Progenitor cell of endocrine pancreas (in vitro differentiated cells): ENCODE results near the gene GSTCD. TPM values are rescaled to one million over a fixed set of nuclear protein-coding genes. Genes with fewer than 3 reads are reported as not detected.
A peak's percentile ranks its signal among the peaks of the same experiment; 100 is the strongest.

Source experiments
- DNase-seq: peaks from one replicate; pipeline ENCODE4 v3.0.0; 2021; ENCODE audit warnings: low spot score; ENCODE audit not compliant: unreplicated experiment
- H3K27ac Mint-ChIP-seq: 2 replicates; pipeline ENCODE4 v1.8.0; 2021; ENCODE audit warnings: mild to moderate bottlenecking, moderate library complexity, mixed read lengths
- H3K27me3 Mint-ChIP-seq: 2 replicates; pipeline ENCODE4 v1.8.0; 2021; ENCODE audit warnings: mixed read lengths
- H3K36me3 Mint-ChIP-seq: 2 replicates; pipeline ENCODE4 v1.8.0; 2022; ENCODE audit warnings: mixed read lengths; ENCODE audit not compliant: insufficient read depth
- H3K4me1 Mint-ChIP-seq: 2 replicates; pipeline ENCODE4 v1.8.0; 2021; ENCODE audit warnings: low read depth, mixed read lengths
- H3K4me3 Mint-ChIP-seq: 2 replicates; pipeline ENCODE4 v1.8.0; 2021; ENCODE audit warnings: low read depth, mild to moderate bottlenecking, moderate library complexity, mixed read lengths
- H3K9me3 Mint-ChIP-seq: 2 replicates; pipeline ENCODE4 v1.8.0; 2021; ENCODE audit warnings: low read depth, mixed read lengths
- total RNA-seq: library from RNA; stranded (reverse); gene quantifications from 2 replicates; pipeline ENCODE4 v1.2.1, GENCODE V29; 2021
- TF ChIP-seq, protein P1 (sequence below): fragments of 200-600 bp; sonication (generic); IDR thresholded peaks from one replicate; pipeline ENCODE4 v1.5.0; 2021; ENCODE audit warnings: antibody characterized with exemption, mild to moderate bottlenecking; ENCODE audit not compliant: unreplicated experiment

GSTCD gene
- total RNA-seq, 1 donor from 2014 or later: 26.3 TPM

DNA sequence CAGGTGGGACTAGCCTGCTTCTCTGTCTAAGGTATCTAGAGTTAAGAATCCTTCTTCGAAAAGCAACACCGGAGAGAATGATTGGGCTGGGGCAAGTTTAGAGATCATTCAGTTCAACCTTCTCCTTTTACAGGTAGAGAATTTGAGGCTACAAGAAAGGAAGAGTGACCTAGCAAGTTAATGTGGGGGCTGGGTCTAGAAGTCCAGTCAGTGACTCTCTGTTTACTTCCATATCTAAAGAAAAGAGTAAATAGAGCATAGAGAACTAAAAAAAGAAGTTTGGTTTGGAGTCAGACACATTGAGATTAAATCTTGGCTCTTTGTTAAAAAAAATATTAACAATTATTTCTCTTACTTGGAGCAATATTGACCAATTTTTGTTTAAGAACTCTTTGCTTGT lies 122.6 kb downstream of the GSTCD start:
- TF ChIP-seq, protein P1, sequence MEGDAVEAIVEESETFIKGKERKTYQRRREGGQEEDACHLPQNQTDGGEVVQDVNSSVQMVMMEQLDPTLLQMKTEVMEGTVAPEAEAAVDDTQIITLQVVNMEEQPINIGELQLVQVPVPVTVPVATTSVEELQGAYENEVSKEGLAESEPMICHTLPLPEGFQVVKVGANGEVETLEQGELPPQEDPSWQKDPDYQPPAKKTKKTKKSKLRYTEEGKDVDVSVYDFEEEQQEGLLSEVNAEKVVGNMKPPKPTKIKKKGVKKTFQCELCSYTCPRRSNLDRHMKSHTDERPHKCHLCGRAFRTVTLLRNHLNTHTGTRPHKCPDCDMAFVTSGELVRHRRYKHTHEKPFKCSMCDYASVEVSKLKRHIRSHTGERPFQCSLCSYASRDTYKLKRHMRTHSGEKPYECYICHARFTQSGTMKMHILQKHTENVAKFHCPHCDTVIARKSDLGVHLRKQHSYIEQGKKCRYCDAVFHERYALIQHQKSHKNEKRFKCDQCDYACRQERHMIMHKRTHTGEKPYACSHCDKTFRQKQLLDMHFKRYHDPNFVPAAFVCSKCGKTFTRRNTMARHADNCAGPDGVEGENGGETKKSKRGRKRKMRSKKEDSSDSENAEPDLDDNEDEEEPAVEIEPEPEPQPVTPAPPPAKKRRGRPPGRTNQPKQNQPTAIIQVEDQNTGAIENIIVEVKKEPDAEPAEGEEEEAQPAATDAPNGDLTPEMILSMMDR: no peak
- Mint-ChIP-seq H3K36me3 (peaks cover 14% of the 10 kb centered on the region), H3K4me1 (peaks cover 13% of the 10 kb centered on the region), H3K9me3 (peaks cover 6% of the 10 kb centered on the region), H3K27me3 (no peaks in the 10 kb centered on the region), H3K27ac (peak overlapping the region; percentile 90), H3K4me3 (peak overlapping the region; percentile 34)
- no peak for DNase-seq

DNA sequence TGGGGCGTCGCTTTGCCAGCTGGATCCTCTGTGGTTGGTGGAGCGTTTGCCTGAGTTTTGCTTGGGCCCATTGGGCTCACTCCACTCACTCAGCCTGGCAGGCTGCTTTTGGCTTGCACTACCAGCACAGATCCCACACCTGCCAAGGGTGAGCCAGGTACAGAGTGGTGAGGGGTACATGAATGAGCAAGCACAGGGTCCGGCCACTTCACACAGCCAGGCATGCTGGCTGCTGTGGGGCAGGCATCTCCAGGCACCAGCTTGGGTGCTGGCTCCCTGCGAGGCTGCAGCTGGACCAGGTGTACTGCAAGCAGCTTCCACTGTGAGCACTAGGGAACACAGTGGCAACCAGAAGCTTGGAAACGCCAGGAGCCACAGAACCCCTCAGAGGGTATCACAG lies 126.6 kb downstream of the GSTCD start:
- DNase-seq: no peak
- H3K4me1 Mint-ChIP-seq: peaks cover 36% of the 10 kb centered on the region
- peaks cover 7% of the 10 kb centered on the region for H3K9me3 Mint-ChIP-seq
- H3K36me3 Mint-ChIP-seq: peaks cover 18% of the 10 kb centered on the region
- no peak overlapping the region for H3K27ac Mint-ChIP-seq
- no peak overlapping the region for H3K4me3 Mint-ChIP-seq
- H3K27me3 Mint-ChIP-seq: no peaks in the 10 kb centered on the region
- TF ChIP-seq, protein P1: no peak

DNA sequence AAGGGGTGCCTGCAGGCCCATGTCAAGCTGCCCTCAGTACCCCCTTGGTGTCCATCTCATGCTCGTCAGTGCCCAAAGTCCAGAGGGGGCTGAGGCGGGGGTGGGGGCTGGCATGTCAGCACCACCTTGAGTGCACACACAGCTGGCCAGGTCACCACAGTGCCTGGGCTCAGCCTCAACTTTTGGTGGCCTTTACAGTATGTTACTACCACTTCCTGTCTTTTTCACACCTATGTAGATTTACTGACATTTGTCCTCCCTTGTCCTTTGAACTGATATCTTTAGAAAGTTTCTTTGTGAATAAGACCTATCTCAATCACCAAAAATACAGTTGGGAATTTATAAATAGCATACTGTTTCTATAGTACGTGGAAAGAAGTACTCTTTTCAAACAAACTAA lies 128.0 kb downstream of the GSTCD start:
- TF ChIP-seq, protein P1: no peak
- Mint-ChIP-seq H3K9me3 (peaks cover 7% of the 10 kb centered on the region), H3K27me3 (no peaks in the 10 kb centered on the region)

DNA sequence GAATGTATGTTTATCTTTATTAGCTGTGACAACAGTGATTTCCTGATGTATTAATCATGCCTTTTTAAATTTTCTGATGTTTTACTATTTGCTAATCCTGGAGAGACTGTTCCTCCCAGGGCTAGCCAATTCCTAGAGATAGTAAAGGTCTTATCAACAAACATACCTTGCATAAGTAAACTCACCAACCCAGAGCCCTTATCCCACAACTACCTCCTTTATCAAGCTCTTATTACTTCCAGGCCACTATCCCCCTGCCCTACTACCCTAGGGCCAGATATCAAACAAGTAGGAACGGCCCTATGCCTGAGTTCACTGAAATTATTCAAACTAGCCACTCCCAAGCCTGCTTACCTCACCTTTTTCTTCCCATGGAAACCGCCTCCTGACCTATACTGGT lies 128.5 kb downstream of the GSTCD start:
- peak overlapping the region; percentile 31 for H3K27ac Mint-ChIP-seq
- TF ChIP-seq, protein P1: no peak
- H3K4me3 Mint-ChIP-seq: no peak overlapping the region

More for the DNA sequence above, 128.0 kb downstream of the GSTCD start:
- H3K4me1 Mint-ChIP-seq: peaks cover 32% of the 10 kb centered on the region
- H3K4me3 Mint-ChIP-seq: no peak overlapping the region
- H3K36me3 Mint-ChIP-seq: peaks cover 18% of the 10 kb centered on the region
- DNase-seq: no peak
- H3K27ac Mint-ChIP-seq: no peak overlapping the region

DNA sequence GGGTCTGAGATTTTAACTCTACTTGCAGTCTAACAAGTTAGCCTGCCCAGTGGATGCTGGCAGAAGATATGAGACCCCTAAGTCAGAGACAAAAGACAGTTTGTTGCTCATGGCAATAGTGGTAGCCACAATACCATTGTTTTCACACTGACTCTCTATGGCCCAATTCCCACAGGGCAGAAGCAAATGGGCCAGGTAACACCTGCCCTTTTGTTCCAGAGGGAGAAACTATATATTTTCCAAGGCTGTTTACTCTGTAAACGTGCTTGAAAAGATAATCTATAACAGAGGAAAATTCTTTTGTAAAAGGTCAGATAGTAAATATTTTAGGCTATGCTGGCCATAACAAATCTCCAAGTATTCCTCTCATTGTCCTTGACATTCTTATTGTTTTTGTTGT lies 129.5 kb downstream of the GSTCD start:
- peaks cover 18% of the 10 kb centered on the region for H3K36me3 Mint-ChIP-seq
- no peaks in the 10 kb centered on the region for H3K27me3 Mint-ChIP-seq
- no peak overlapping the region for H3K27ac Mint-ChIP-seq
- peaks cover 31% of the 10 kb centered on the region for H3K4me1 Mint-ChIP-seq
- no peak for DNase-seq
- no peak overlapping the region for H3K4me3 Mint-ChIP-seq
- H3K9me3 Mint-ChIP-seq: peaks cover 7% of the 10 kb centered on the region
- TF ChIP-seq, protein P1: no peak

More for the DNA sequence above, 128.5 kb downstream of the GSTCD start:
- Mint-ChIP-seq H3K27me3 (no peaks in the 10 kb centered on the region), H3K4me1 (peaks cover 31% of the 10 kb centered on the region), H3K36me3 (peaks cover 18% of the 10 kb centered on the region), H3K9me3 (peaks cover 7% of the 10 kb centered on the region)
- DNase-seq: no peak
